Measurements from ENCODE around the gene USP22.

DNA sequence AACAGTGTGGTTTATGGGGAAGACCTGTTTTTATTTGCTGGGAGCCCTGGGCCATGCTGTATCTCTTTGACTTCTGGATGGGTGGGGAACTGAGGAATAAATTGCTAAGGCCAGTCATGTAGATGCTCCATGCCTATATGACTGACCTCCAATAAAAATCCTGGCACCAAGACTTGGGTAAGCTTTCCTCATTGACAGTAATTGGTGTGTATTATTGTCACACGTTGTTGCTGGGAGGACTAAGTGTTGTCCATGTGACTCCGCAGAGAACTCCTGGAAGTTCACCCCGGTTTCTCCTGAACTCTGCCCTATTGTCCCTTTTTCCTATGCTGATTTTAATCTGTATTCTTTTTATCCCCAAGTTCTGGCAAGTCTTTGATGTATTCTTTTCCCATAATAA is 33.4 kb upstream of the USP22 start:
- TF ChIP-seq, protein P1, sequence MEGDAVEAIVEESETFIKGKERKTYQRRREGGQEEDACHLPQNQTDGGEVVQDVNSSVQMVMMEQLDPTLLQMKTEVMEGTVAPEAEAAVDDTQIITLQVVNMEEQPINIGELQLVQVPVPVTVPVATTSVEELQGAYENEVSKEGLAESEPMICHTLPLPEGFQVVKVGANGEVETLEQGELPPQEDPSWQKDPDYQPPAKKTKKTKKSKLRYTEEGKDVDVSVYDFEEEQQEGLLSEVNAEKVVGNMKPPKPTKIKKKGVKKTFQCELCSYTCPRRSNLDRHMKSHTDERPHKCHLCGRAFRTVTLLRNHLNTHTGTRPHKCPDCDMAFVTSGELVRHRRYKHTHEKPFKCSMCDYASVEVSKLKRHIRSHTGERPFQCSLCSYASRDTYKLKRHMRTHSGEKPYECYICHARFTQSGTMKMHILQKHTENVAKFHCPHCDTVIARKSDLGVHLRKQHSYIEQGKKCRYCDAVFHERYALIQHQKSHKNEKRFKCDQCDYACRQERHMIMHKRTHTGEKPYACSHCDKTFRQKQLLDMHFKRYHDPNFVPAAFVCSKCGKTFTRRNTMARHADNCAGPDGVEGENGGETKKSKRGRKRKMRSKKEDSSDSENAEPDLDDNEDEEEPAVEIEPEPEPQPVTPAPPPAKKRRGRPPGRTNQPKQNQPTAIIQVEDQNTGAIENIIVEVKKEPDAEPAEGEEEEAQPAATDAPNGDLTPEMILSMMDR (IDR thresholded peaks at IDR 0.05), result no peak
- TF ChIP-seq POLR2A (IDR thresholded peaks at IDR 0.05), result no peak

Data from esophagus squamous epithelium (tissue), 4 donors.